ENCODE results near the gene PAPOLB. TPM values are rescaled to one million over a fixed set of nuclear protein-coding genes. Genes with fewer than 3 reads are reported as not detected.

Gene PAPOLB
- total and polyA plus RNA-seq, 8 donors = 0.37 TPM; not detected in 7

GRCh38 chr7:4816419-4817080, 45.3 kb downstream of the PAPOLB start:
- 87 to 91% (median 88%) methylated on average over 14 to 26 of the region's 26 CpGs for WGBS, 5 donors
- Histone ChIP-seq H3K4me1 (no peaks in the 10 kb centered on the region), H3K9me3 (no peaks in the 10 kb centered on the region), H3K27me3 (peaks cover 0 to 51% (median 5%) of the 10 kb centered on the region in 3 donors), H3K27ac (no peak overlapping the region), H3K4me3 (no peak overlapping the region), H3K36me3 (peaks cover 0 to 17% (median 3%) of the 10 kb centered on the region in 4 donors)
- no peak for DNase-seq
- no peak for TF ChIP-seq CTCF (IDR thresholded peaks at IDR 0.05)
- TF ChIP-seq POLR2AphosphoS5 (IDR thresholded peaks at IDR 0.05) = no peak
- TF ChIP-seq EP300 (IDR thresholded peaks at IDR 0.05) = no peak
- TF ChIP-seq POLR2A (IDR thresholded peaks at IDR 0.05) = no peak
- intact Hi-C loops (cut with DNase I; ENCODE audit: low total_unique reads) = no loop called here

- Histone ChIP-seq H3K27ac (no peak overlapping the region), H3K4me1 (no peaks in the 10 kb centered on the region), H3K27me3 (peaks cover 0 to 51% (median 5%) of the 10 kb centered on the region in 3 donors), H3K4me3 (no peak overlapping the region), H3K36me3 (peaks cover 0 to 17% (median 3%) of the 10 kb centered on the region in 4 donors), H3K9me3 (no peaks in the 10 kb centered on the region)
- DNase-seq = no peak
- WGBS, 5 donors = 83 to 92% (median 87%) methylated on average over 16 to 38 of the region's 38 CpGs
- intact Hi-C loops (cut with DNase I; ENCODE audit: low total_unique reads) = no loop called here
- TF ChIP-seq CTCF (IDR thresholded peaks at IDR 0.05) (no peak), EP300 (IDR thresholded peaks at IDR 0.05) (no peak), POLR2AphosphoS5 (IDR thresholded peaks at IDR 0.05) (no peak), POLR2A (IDR thresholded peaks at IDR 0.05) (no peak)
Observed at GRCh38 chr7:4815609-4816418, 46.0 kb downstream of the PAPOLB start.

GRCh38 chr7:4815121-4815520, 46.7 kb downstream of the PAPOLB start:
- H3K27ac ChIP-seq = no peak overlapping the region
- H3K4me3 ChIP-seq = no peak overlapping the region
- peaks cover 0 to 52% (median 5%) of the 10 kb centered on the region in 3 donors for H3K27me3 ChIP-seq
- DNase-seq = no peak
- intact Hi-C loops (cut with DNase I; ENCODE audit: low total_unique reads) = no loop called here
- no peaks in the 10 kb centered on the region for H3K9me3 ChIP-seq
- H3K4me1 ChIP-seq = no peaks in the 10 kb centered on the region
- H3K36me3 ChIP-seq = peaks cover 0 to 17% (median 3%) of the 10 kb centered on the region in 4 donors
- WGBS, 5 donors = 92 to 98% (median 96%) methylated on average over 8 to 14 of the region's 14 CpGs
- no peak for TF ChIP-seq POLR2A (IDR thresholded peaks at IDR 0.05)
- TF ChIP-seq CTCF (IDR thresholded peaks at IDR 0.05) = no peak
- no peak for TF ChIP-seq EP300 (IDR thresholded peaks at IDR 0.05)
- TF ChIP-seq POLR2AphosphoS5 (IDR thresholded peaks at IDR 0.05) = no peak

GRCh38 chr7:4814433-4814832, 47.4 kb downstream of the PAPOLB start:
- H3K4me1 ChIP-seq = no peaks in the 10 kb centered on the region
- no peak for DNase-seq
- intact Hi-C loops (cut with DNase I; ENCODE audit: low total_unique reads) = no loop called here
- H3K27me3 ChIP-seq = peaks cover 0 to 54% (median 5%) of the 10 kb centered on the region in 3 donors
- H3K4me3 ChIP-seq = no peak overlapping the region
- no peak overlapping the region for H3K27ac ChIP-seq
- TF ChIP-seq CTCF (IDR thresholded peaks at IDR 0.05) = no peak
- no peak for TF ChIP-seq POLR2AphosphoS5 (IDR thresholded peaks at IDR 0.05)
- TF ChIP-seq POLR2A (IDR thresholded peaks at IDR 0.05) = no peak
- no peak for TF ChIP-seq EP300 (IDR thresholded peaks at IDR 0.05)
- H3K9me3 ChIP-seq = no peaks in the 10 kb centered on the region
- 59 to 66% (median 61%) methylated on average over 14 of the region's 14 CpGs for WGBS, 5 donors
- peaks cover 0 to 17% (median 3%) of the 10 kb centered on the region in 4 donors for H3K36me3 ChIP-seq
